Upper lobe of left lung (tissue), 4 donors: ENCODE measurements around the gene NUP188.

ENCODE experiments used
- CTCF ChIP-seq, 6 experiments: fragments of 450-650 bp in 4 of 6; fragments of 200-600 bp in 2 of 6; sonication (generic) in 2 of 6; IDR thresholded peaks; one replicate each; pipeline ENCODE4 v1.5.1; 2016 to 2019; ENCODE audit warnings: antibody characterized with exemption in 6 of 6
- POLR2A ChIP-seq, 4 donors: fragments of 450-650 bp; IDR thresholded peaks; one replicate each; pipeline ENCODE4 v1.5.1; 2016 to 2017; ENCODE audit warnings: antibody characterized with exemption in 4 of 4, mild to moderate bottlenecking in 2 of 4
- POLR2AphosphoS5 ChIP-seq, 2 donors: sonication (generic); formaldehyde crosslinking; IDR thresholded peaks; one replicate each; pipeline ENCODE4 v1.5.1; 2017; ENCODE audit warnings: antibody characterized with exemption in 2 of 2

DNA sequence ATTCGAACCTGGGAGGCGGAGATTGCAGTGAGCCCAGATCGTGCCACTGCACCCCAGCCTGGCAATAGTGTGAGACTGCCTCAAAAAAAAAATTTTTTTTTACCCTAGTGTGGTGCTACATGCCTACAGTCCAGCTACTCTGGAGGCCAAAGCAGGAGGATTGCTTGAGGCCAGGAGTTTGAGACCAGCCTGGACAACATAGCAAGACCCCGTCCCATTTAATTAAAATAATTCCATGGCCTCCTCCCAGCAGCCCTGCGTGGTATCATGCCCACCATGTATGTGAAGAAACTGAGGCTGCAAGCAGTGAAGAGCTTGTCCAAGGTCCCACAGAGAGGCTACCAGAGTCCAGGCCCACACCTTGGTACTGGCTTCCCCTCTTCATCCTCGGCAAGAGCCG is 46.1 kb upstream of the NUP188 start:
- no peak for TF ChIP-seq CTCF (IDR thresholded peaks at IDR 0.05)
- TF ChIP-seq POLR2A (IDR thresholded peaks at IDR 0.05) = no peak
- TF ChIP-seq POLR2AphosphoS5 (IDR thresholded peaks at IDR 0.05) = no peak
